Measurements from ENCODE around the gene PARD6G.

- TF ChIP-seq ELF4 (IDR thresholded peaks at IDR 0.05) = no peak
- no peak for TF ChIP-seq BHLHE40 (IDR thresholded peaks at IDR 0.05; ENCODE audit: borderline replicate concordance)
Observed at GRCh38 chr18:80204142-80204541, 43.2 kb downstream of the PARD6G start.

All from HEK293T (cell line).